Measurements from ENCODE around the gene TOR3A. TPM values are rescaled to one million over a fixed set of nuclear protein-coding genes. Genes with fewer than 3 reads are reported as not detected.

The TOR3A gene
- total and polyA plus RNA-seq, 2 donors (not counting 3 experiments of a cell fraction or from before 2014, with no cell fraction given), result 14.9 to 16.7 TPM

DNA sequence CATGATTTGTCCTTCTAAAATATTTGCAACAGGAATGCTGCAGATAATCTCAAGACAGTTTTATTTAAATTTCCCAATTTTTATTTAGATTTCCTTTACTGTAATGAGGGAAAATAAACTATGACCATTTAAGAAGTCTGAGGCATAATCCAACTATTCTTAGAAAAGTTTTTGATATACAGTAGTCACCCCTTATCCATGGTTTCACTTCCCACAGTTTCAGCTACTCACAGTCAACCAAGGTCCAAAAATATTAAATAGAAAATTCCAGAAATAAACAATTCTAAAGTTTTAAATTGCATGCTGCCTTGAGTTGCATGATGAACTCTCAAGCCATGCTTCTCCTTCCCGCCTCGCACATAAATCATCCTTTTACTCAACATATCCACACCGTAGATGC, 33.3 kb downstream of the TOR3A start:
- Histone ChIP-seq H3K27me3 (ENCODE audit: control insufficient read depth in 2 of 2, insufficient read depth in 2 of 2, low read length in 2 of 2) (no peaks in the 10 kb centered on the region), H3K9ac (replicated peaks; ENCODE audit: extremely low read depth, insufficient read depth, low read length) (no peak overlapping the region), H3K4me2 (ENCODE audit: insufficient read depth, low read length) (no peak overlapping the region), H3K9me1 (replicated peaks; ENCODE audit: control insufficient read depth, extremely low read depth, insufficient read depth, low read length) (no peaks in the 10 kb centered on the region), H3K36me3 (ENCODE audit: control insufficient read depth in 2 of 2, extremely low read depth in 1 of 2, insufficient read depth in 2 of 2, low read length in 2 of 2) (peaks cover 40 to 59% of the 10 kb centered on the region in 2 experiments), H3K27ac (ENCODE audit: insufficient read depth, low read depth, low read length) (no peak overlapping the region), H2AFZ (ENCODE audit: low read depth, low read length) (no peak overlapping the region), H3K79me2 (ENCODE audit: control insufficient read depth, insufficient read depth, low read length) (peaks cover 64% of the 10 kb centered on the region), H3K4me1 (ENCODE audit: control insufficient read depth, extremely low read depth, insufficient read depth, low read length) (no peaks in the 10 kb centered on the region), H3K4me3 (replicated peaks in 1 of 3; ENCODE audit: insufficient read depth in 1 of 3, low read depth in 1 of 3, low read length in 3 of 3) (no peak overlapping the region), H4K20me1 (replicated peaks; ENCODE audit: control insufficient read depth, extremely low read depth, insufficient read depth, low read length) (peaks cover 5% of the 10 kb centered on the region), H3K9me3 (replicated peaks; ENCODE audit: control insufficient read depth, insufficient read depth, low read length) (no peaks in the 10 kb centered on the region)
- TF ChIP-seq, protein P1, sequence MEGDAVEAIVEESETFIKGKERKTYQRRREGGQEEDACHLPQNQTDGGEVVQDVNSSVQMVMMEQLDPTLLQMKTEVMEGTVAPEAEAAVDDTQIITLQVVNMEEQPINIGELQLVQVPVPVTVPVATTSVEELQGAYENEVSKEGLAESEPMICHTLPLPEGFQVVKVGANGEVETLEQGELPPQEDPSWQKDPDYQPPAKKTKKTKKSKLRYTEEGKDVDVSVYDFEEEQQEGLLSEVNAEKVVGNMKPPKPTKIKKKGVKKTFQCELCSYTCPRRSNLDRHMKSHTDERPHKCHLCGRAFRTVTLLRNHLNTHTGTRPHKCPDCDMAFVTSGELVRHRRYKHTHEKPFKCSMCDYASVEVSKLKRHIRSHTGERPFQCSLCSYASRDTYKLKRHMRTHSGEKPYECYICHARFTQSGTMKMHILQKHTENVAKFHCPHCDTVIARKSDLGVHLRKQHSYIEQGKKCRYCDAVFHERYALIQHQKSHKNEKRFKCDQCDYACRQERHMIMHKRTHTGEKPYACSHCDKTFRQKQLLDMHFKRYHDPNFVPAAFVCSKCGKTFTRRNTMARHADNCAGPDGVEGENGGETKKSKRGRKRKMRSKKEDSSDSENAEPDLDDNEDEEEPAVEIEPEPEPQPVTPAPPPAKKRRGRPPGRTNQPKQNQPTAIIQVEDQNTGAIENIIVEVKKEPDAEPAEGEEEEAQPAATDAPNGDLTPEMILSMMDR (IDR thresholded peaks at IDR 0.05; ENCODE audit: extremely low read depth in 1 of 2, insufficient read depth in 1 of 2, low read depth in 1 of 2, low read length in 2 of 2), result no peak
- TF ChIP-seq POLR2A (IDR thresholded peaks at IDR 0.05; ENCODE audit: low read depth, low read length), result no peak
- no peak for TF ChIP-seq FOS (IDR thresholded peaks at IDR 0.05; ENCODE audit: borderline replicate concordance, insufficient read depth, low read length)
- TF ChIP-seq EZH2 (IDR thresholded peaks at IDR 0.05; ENCODE audit: borderline replicate concordance, low read depth, low read length, severe bottlenecking), result no peak
- TF ChIP-seq MYC (IDR thresholded peaks at IDR 0.05; ENCODE audit: low read depth, low read length), result no peak
- TF ChIP-seq, protein P2, sequence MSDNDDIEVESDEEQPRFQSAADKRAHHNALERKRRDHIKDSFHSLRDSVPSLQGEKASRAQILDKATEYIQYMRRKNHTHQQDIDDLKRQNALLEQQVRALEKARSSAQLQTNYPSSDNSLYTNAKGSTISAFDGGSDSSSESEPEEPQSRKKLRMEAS (IDR thresholded peaks at IDR 0.05; ENCODE audit: insufficient read depth, insufficient read length), result no peak
- no peak for TF ChIP-seq GATA2 (IDR thresholded peaks at IDR 0.05; ENCODE audit: insufficient read depth, insufficient read length, low read depth, low read length)
- no peak for TF ChIP-seq POLR2AphosphoS5 (IDR thresholded peaks at IDR 0.05; ENCODE audit: insufficient read depth, low read depth, low read length)
- no peak for TF ChIP-seq JUN (IDR thresholded peaks at IDR 0.05; ENCODE audit: borderline replicate concordance, insufficient read depth, insufficient read length, low read depth)
- ChIA-PET POLR2A (no interaction called here), CTCF (interaction anchor here (0.7 kb wide), 1 partner anchor 104 kb away, joined by 3 read pairs; no protein-coding TSS in a partner anchor)
- FAIRE-seq (no peak), DNase-seq (ENCODE audit: low read depth, low spot score) (no peak)
- dilution Hi-C loops (cut with MboI; ENCODE audit: extremely low pct_ligation_motif_present, low sequenced_read_pairs) (no loop called here), intact Hi-C loops (cut with micrococcal nuclease) (no loop called here)
- BruUV-seq (replicated peaks), result no TSS peak
